HG02970 (cell line): ENCODE data around the gene IREB2.

ENCODE experiments used
- ATAC-seq: cut with Tn5 transposase; IDR thresholded peaks from one replicate; pipeline ENCODE4 v1.9.1; 2021; ENCODE audit warnings: mild to moderate bottlenecking, moderate library complexity, moderate number of reproducible peaks; ENCODE audit not compliant: unreplicated experiment, low FRiP score

IREB2 gene

DNA sequence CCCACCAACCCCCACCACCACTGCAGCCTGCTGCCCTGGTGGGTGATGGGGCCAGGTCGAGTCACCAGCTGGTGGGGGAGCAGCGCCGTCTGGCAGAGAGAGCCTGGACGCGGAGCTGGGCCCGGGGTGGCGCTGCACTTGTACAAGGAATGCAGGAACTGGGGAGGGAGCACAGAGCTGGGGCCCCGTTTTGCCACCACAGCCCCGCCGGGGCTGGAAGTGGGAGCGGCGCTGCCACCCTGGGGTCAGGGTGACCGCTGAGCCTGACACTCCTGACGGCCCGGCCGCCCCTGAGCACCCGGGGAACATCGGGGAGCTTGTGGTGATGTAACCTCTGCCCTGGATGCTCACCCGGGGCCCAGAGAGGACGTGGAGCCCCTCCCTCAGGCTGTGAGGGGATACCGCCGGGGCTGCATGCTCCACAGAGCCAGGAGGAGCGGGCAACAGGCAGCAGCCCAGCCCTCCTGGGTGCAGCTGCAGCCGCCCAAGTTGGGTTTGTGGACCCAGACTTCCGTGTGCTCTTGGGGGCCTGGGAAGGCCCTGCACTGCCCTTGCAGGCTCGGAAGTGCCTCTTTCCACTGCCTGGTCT, 32.6 kb upstream of the IREB2 start:
- ATAC-seq = no peak

GRCh38 chr15:78406016-78406585, 31.9 kb upstream of the IREB2 start:
- no peak for ATAC-seq

DNA sequence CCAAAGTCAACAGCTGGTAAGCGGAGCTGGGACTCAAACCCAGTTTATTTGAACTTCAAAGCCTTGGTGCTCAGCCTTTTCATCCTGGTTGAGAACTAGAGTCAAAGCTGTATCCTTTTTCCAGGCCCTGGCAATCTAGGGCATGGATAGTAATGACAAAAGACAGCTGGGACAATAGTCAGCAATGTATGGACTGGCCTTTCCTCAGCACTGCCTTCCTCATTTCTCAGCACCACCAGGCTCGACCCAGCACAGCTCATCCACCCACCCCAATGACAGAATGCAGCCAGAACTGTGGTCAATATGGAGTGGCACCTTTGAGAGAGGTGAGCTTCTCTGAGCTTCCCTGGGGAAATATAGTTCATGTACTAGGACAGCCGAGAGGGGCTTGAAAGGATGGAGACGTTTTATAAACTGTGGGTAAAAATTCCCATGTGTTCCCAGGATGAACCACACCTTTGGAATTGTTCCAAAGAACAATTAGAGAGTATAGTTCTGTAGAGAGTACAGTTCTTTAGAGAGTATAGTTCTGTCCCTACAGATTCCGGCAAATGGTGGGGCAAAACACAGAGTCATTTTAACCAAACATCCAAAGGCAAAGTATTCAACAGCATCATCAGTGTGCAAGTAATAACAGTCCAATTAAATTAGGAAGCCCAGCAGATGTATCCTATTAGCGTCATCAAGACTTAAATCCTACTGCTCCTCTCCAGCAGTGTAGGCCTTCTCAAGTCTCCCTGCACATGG, 30.2 kb upstream of the IREB2 start:
- no peak for ATAC-seq

DNA sequence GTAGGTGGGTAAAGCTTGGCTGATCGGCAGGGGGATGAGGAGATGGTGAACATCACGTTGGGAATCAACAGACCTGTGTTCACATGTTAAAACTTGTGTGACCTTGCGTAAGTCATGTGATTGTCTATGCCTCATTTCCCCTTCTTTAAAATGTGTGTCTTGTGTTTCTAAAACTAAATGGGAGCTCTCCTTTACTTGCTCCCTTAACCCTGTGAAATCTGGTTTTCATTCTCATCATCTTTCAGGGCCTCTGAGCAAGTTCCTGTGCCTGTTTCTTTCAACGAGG, 29.7 kb upstream of the IREB2 start:
- no peak for ATAC-seq

DNA sequence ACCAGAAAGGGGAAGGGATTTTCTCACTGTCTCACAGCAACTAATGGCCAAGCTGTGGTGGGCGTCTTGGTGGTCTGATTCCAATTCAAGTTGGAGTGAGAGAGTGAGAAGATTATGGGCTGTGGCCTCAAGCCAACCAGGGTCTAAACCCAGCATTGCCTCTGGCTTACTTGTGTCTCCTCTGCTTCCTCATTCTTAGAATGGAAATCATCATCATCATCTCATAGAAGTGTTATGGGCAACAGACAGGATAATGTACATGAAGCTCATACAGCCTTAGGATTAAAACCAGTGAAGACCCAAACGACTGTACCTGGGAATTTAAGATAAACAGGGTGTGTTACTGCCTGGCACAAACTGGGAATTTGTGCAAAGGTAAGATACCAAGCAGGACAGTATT, 29.1 kb upstream of the IREB2 start:
- ATAC-seq = no peak

GRCh38 chr15:78411061-78411460, 27.0 kb upstream of the IREB2 start:
- ATAC-seq = no peak

DNA sequence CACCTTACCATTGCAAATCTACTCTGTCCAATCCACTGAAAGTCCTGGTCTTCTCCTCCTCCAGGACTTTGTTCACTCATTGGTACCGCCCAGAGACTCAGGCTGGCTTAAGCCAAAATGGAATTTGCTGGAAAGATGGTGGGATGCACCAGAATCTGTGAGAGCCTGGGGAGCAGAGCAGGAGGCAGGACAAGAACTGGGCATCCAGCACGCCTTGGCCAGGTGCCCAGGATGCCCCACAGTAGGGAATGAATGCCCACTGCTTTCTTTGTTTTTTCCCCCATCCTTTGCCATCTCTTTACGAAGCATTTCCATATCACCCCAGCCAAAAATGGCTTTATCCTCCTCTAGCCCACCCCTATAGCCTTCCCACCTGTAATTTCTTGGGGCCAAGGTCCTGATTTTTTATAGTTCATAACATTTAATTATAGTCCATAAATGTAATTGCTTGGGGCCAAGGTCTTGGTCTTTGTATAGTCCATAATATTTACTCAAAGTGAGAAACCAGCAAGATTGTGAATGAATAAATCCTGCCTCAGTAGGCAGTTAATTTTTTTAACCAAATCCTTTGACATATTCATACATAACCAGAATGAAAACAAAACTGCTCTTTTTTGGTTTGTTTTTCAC, 23.3 kb upstream of the IREB2 start:
- no peak for ATAC-seq

GRCh38 chr15:78415284-78415683, 22.7 kb upstream of the IREB2 start:
- no peak for ATAC-seq

- ATAC-seq = no peak
Observed at GRCh38 chr15:78417754-78418630, 20.0 kb upstream of the IREB2 start.

DNA sequence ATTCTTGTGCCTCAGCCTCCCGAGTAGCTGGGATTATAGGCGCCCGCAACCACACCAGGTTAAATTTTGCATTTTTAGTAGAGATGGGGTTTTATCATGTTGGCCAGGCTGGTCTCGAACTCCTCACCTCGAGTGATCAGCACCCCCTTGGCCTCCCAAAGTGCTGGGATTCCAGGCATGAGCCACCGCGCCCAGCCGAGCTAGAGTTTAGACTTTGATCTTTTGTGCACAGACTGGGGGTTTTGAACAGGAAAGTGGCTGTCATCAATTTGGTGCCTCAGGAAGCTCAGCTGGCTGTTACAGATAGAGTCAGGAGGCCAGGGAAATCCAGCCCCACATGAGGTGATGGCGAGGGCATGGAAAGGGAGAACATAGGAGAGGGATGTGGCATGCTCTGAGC, 19.3 kb upstream of the IREB2 start:
- ATAC-seq = no peak

GRCh38 chr15:78419367-78419766, 18.6 kb upstream of the IREB2 start:
- no peak for ATAC-seq

GRCh38 chr15:78420220-78420619, 17.8 kb upstream of the IREB2 start:
- no peak for ATAC-seq

- no peak for ATAC-seq
Observed at GRCh38 chr15:78420766-78421165, 17.2 kb upstream of the IREB2 start.

DNA sequence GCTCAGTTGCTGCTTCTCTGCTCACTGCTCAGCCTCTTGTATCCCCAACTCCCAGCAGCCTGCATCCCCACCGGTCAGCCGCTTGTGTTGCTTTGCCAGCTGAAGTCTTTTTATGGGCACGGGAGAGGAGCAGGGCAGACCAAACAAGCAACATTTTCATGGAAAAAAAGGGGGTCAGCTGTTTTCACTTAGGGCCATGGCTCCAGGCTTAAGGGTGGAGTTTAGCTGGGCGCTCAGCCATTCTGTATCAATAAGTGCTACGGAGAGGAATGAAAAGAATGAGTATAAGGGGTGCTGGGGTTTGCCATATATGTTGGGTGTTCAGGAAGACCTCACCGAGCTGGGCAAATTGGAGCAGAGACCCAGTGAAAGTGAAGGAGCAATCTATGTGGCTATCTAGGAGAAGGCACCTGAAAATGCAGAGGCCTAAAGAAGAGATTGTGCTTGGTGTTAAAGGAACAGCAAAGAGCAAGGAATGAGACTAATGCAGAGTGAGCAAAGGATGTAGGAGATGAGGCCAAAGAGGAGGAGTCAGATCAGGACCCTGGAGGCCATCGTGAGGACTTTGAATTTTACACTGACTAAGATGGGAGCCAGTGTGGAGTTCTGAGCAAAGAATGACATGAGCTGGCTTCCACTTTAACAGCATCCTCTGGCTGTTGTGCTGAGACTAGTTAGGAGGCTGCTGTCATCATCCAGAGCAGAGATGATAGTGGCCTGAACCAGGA, 16.6 kb upstream of the IREB2 start:
- no peak for ATAC-seq

GRCh38 chr15:78422571-78423340, 15.3 kb upstream of the IREB2 start:
- no peak for ATAC-seq

- no peak for ATAC-seq
Observed at GRCh38 chr15:78424673-78425072, 13.3 kb upstream of the IREB2 start.

DNA sequence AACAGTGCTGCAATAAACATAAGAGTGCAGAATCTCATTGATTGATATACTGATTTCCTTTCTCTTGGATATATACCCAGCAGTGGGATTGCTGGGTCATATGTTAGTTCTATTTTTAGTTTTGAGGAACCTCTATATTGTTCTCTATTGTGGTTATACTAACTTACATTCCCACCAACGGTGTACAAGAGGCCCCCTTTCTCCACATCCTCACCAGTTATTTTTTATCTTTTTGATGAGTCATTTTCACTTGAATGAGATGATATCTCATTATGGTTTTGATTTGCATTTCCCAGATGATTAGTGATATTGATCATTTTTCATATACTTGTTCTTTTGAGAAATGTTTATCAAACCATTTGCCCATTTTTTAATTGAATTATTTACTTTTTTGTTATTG, 12.4 kb upstream of the IREB2 start:
- ATAC-seq = no peak

DNA sequence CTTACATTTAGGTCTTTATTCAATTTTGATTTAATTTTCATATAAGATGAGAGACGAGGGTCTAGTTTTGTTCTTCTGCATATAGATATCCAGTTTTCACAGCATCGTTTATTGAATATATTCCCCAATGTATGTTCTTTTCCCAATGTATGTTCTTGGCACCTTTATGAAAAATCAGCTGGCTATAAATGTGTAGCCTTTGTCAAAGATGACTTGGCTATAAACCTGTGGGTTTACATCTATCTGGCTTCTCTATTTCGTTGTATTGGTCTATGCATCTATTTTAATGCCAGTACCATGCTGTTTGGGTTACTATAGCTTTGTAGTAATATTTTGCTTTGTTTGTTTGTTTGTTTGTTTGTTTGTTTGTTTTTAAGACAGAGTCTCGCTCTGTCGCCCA, 11.7 kb upstream of the IREB2 start:
- no peak for ATAC-seq

DNA sequence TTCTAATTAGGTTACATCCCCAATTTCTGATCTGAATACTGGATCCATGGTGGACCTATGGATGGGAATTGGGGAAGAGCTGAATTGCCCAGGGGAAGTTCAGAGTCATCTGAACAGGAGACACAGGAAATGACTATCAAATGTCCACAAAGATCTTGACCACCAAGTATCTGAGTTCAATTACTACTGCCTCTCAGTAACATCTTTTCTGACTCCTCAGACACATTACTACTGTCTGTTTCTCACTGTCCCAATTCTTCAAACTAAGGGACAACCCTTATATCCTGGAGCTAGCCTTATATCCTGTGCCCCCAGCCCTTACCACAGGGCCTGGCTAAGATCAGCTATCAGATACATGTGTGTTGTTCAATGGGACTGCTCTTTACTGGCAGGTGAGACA, 10.1 kb upstream of the IREB2 start:
- no peak for ATAC-seq

- ATAC-seq = no peak
Observed at GRCh38 chr15:78429477-78429876, 8.5 kb upstream of the IREB2 start.
